Amniotic epithelial cell (primary cell): Measurements from ENCODE around the gene PGM2L1.
"Not testable (repeated sequence)": the region's sequence is repeated elsewhere in the genome, so short reads cannot be mapped to it uniquely, and the experiment has no call there.

Experiments used
- DNase-seq: peaks from one replicate; pipeline ENCODE4 v3.0.0-alpha.2; 2010; ENCODE audit warnings: low read depth

PGM2L1 gene

GRCh38 chr11:74338963-74339362 is 59.3 kb downstream of the PGM2L1 start:
- DNase-seq = no peak

DNA sequence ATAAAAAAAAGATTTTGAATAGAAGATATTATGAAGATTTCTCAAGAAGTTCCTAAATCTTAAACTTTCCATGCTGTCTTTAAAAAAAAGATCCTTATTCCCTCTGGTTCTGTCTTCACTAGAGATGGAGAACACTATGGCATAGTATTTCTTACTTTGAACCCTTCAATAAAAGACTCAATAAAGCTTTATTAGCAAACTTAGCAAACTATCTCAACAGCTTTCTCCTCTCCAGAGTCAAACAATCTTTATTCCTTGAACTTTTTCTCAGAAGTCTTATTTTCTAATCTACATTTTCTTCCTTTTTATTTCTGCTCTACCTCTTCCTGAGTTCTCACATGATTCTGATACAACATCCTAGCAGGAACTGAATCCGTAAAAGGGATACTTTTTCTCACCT is 65.0 kb downstream of the PGM2L1 start:
- DNase-seq = no peak

- DNase-seq = no peak
Observed at GRCh38 chr11:74332291-74332690, 65.9 kb downstream of the PGM2L1 start.

GRCh38 chr11:74331000-74331399 is 67.2 kb downstream of the PGM2L1 start:
- DNase-seq = not testable (repeated sequence)

GRCh38 chr11:74330075-74330858 is 68.0 kb downstream of the PGM2L1 start:
- peak; percentile 67 for DNase-seq

DNA sequence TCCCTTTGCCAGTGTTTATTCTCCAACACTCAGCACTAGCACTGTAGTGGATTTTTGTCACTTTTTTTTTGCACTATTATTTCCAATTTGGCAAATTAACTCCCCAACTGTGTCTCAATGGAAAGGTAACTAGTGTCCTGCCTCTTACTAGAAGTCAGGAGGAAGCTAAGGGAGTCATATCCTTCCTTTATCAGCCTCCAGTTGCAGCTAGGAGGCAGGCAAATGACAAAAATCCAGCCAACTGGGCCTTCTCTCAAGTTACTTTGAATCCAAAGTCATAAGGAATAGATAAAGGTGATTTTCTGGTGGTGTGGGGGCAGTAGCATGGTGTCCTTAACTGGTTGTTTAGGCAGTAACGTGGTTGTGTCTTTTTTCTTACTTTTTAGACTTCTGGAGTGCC is 71.2 kb downstream of the PGM2L1 start:
- no peak for DNase-seq

DNA sequence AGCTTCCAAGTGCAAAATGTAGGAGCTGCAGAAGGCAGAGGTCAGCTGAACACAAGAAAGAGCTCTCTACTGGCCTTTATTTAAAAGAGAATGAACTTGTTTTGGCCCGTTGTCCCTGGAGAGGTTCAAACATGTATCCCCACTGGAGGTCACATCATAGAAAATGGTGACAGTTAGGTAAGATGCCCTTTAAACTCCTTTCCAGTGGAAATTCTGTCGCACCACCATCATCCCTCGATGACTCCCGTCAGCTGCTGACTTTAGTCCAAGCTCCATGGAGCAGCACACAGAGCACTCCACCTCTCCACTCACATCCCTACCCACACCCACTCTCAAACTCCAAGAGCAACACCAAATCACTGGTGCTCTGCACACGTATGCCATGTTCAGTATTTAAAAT is 71.6 kb downstream of the PGM2L1 start:
- DNase-seq = no peak

DNA sequence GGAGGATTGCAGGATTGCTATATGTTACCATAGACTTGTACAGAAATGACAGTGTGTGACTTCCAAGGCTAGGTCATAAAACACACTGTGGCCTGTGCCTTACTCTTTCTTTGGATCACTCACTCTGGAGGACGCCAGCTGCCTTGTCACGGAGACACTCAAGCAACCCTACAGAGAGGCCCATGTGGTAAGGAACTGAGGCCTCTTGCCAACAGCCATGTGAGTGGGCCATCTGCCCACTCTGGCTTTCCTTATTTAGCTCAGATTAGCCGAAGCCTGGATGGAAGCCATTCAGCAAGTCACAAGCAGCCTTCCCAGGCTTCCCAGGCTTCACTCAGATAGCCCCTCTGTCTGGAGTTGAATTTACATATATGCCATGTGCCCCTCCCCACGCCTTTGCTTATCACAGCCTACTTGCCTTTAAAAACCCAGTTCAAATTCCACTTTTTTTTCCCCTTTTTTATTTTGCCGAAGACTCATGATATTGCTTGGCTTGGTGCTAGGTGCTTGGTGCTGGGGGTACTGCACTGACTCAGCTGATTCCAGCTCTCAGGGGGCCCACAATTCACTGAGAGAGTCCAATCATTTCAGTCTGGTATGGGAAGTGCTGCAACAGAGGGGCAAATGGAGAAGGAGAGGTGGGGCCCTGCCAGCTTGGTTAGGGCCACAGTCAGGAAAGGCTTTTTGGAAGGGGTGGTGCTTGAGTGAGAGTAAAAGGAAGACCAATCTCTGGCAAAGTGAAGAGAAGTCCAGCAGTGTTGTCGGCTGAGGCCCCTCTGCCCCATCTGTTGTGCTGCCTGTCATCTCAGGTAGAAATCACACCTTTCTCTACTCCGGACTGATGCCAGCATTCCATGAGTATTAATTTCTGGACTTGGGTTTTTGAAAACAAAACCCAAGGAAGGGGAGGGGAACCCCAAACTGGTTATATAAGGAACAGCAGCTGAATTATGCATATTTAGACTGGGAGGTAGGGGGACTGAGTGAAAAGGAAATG is 72.3 kb downstream of the PGM2L1 start:
- peak; percentile 69 for DNase-seq

GRCh38 chr11:74322667-74323066 is 75.6 kb downstream of the PGM2L1 start:
- DNase-seq = no peak

GRCh38 chr11:74321487-74322188 is 76.6 kb downstream of the PGM2L1 start:
- peak; percentile 60 for DNase-seq

DNA sequence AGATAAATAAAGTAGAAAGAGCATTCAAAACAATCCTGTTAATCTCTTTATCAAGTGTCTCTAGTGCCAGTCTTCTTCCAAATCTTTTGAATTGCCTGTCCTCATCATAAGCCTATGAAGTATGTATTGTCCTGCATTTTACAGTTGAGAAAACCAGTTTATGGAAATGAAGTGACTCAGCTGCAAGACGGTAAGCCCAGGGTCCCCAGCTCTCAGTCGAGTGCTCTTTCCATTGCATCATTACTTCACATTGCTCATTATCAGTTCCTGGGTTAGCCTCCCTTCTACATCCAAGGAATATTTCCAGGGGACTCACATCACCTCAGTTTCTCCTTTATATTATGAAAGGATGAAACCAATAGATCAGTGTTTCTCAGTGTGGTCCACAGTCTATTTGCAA is 77.7 kb downstream of the PGM2L1 start:
- peak; percentile 33 for DNase-seq

- DNase-seq = peak; percentile 92
Observed at GRCh38 chr11:74319139-74319816, 79.0 kb downstream of the PGM2L1 start.

GRCh38 chr11:74318241-74318932 is 79.8 kb downstream of the PGM2L1 start:
- peak; percentile 53 for DNase-seq

DNA sequence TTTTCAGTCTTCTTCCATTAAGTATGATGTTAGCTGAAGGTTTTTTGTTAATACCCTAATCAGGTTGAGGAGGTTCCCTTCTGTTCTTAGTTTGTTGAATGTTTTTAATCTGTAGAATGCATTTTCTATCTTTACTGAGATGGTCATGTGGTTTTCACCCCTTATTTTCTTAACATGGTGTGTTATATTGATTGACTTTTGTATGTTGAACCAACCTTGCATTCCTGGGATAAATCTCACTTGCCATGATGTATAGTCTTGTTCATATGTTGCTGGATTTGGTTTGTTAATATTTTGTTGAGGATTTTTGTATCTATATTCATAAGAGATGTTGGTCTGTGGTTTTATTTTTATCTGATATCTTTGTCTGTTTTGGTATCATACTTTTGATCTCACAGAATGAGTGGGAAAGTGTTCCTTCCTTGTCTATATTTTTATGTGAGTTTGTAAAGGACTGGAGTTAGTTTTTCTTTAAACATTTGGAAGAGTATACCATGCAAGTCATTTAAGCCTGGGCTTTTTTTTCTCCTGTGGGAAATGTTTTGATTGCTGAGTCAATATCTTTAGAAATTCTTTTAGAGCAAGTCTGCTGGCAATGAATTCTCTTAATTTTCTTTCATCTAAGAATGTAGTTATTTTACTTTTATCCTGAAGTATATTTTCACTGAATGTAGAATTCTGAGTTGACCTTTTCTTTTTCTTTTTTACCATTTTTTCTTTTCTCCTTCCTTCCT is 81.3 kb downstream of the PGM2L1 start:
- peak; percentile 35 for DNase-seq

GRCh38 chr11:74312326-74312725 is 85.9 kb downstream of the PGM2L1 start:
- peak; percentile 79 for DNase-seq

- peak; percentile 68 for DNase-seq
Observed at GRCh38 chr11:74311352-74311926, 86.8 kb downstream of the PGM2L1 start, which contains the start of gene P4HA3. TSS of gene P4HA3 (minus strand) at chr11:74311640. CDS start at chr11:74311611, 29 bp downstream.

GRCh38 chr11:74310857-74311256 is 87.4 kb downstream of the PGM2L1 start:
- DNase-seq = no peak

GRCh38 chr11:74307434-74307833 is 90.8 kb downstream of the PGM2L1 start:
- peak; percentile 82 for DNase-seq

GRCh38 chr11:74306435-74307175 is 91.6 kb downstream of the PGM2L1 start:
- DNase-seq = no peak
